Amygdala (tissue), 56 donors: ENCODE results near the gene MRPS2.
A peak's percentile ranks its signal among the peaks of the same experiment; 100 is the strongest.

Experiments
- DNase-seq, 56 donors: peaks; one replicate each; lab custom pipeline; 2025; lab: John Stamatoyannopoulos, UW

The MRPS2 gene

DNA sequence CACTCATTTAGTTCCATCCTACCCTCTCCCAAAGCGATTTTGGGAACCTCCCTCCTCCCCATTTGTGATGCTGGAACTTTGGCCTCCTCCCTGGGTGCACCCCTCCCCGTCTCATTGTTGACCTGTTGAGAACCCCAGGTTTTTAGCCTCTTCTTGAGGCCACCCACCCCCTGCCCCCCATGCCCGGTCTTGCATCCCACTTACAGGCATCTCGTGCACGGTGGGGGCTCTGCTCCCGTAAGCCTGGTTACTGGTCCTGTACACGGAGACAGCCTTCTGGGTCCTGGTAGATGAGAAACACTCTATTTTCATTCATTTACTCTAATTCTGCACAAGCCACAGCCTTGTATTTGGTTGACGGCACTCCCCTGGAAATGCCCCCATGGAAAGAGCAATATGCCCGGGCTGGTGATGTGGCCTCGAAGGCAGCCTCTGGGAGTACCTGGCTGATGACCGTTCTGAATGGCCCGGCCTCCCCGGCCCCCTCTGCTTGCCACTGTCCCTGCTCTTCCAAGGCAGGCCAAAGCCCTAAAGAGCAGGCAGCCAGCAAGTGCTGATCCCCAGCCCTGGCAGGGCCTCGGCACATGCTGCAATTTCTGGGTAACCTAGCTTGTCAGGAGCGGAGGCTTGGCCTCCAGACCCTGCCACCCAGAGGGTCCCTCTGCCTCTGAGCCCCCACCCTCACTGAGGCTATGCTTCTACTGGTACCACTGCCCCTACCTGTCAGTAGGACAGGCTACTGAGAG lies 1.9 kb upstream of the MRPS2 start:
- no peak for DNase-seq

DNA sequence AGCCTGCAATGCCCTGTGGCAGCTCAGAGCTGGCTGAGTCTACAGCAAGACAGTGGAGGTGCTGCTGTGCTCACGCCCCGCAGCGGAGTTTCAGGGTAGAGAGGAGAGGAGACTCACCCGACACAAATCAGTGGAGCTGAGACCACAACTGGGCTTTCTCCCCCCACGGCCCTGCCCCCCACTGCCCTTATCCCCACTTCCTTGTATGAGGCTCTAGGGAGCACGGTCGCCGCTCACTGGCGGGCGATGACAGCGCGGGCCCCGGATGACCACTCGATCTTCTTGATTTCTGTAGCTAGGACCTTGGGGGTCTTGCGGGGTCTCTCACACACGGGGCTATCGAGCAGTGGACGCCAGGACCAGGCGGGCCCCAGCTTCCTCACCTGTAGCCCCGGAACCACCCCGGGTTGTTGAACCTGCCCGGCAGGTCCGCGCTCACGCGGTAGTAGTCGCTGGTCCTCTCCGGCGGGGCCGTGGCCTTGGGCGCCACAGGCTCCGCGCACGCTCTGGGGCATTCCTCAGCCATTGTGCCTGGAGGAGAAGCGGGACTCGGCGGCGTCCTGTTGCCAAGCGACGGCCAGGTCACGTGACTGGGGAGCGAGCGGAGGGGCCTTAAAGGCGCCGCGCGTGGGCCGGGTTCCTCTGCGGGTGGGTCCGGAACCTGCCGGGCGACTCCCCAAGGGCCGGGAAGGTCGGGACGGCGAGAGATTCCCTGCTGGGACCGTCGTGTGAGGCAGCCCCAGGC lies 984 bp upstream of the MRPS2 start:
- DNase-seq = peak; percentile 47 to 99 (median 88)

DNA sequence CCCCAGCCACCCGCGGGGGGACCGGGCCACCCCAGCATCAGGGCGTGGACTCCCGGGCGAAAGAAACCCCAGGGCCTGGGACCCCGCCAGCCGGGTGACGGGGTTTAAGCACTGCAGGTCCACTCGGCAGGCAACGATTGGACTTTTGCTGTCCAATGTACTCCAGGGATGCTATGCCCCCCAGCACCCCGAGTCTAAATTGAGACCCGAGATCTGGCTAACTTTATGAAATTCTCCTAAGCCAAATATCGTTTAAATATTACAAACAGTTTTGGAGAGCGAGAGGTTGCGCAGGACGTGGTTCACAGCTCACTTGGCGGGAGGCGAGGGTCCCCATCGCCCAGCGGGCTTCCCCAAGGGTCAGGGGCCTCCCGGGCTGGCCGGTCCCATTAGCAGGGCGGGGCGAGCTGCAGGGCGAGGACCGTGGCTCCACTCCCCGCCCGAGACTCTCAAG lies 384 bp upstream of the MRPS2 start:
- peak in 3 of 56 donors; percentile 54 to 69 (median 55) for DNase-seq

DNA sequence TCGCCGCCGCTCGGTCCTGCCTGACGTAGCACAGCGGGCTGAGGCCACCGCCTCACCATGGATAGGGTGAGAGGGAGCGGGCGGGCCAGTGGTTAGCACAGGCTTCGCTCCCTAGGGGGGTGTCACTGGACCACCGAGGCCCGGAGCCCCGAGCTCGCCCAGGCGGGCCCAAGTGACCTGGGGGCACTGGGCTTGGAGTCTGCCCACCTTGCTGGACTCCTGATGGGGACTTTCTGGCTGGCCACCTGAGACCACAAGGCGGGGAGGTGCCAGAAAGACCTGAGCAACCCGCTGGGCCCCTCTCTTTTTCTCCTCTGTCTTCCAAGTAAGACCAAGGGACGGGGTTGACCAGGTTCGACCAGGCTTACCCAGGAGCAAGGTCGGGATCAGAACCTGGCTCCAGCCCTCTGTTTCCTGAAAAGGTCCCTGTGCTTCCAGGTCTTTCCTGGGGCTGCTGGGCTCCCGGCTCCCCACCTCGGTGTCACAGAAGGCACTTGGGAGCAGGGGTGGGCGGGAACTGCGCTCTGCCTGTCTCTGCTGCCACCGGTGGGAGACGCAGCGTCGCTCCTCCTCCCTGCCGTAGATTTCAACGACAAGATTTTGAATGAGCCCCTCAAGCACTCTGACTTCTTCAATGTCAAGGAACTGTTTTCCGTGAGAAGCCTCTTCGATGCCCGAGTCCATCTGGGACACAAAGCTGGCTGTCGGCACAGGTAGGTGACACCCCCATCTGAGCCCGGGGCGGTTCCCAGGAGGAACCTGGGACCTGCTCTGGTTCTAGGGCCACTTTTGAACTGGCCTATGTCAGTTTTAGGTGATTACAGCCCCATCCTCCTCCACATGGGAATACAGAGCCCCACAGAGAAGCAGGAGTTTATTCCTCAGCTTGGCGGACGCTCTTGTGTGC lies 1.0 kb downstream of the MRPS2 start:
- DNase-seq = peak in 1 of 56 donors; percentile 22

DNA sequence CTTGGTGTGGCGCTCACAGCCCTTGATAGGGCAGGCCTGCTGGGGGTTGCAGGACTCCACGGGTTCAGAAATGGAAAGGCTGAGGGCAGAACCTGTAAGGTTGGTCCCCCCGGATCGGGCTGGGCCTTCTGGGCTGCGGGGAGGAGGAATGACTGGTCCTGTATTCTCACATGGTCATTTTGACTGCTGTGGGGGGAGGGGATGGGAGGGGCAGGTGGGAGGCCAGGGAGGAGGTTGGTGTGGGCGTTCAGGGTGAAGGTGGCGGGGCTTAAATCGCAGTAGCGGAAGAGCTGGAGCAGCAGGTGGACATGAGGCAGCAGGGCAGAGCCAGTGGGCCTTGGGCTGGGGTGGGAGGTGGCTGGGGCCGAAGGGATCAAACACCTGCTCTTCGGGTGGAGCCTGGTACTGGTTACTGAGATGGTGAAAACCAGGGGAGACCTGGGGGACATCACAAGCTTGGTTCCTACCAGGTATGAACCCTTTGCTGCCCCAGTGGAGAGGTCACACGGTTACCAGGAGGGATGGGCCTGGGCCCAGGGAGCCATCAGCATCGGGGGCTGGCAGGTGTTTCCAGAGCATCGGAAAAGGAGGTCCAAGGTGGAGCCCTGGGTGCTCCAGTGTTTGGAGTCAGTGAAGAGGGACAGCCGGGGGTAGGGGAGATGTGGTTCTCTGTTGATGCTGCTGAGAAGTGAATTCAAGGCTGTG lies 1.8 kb downstream of the MRPS2 start:
- no peak for DNase-seq

DNA sequence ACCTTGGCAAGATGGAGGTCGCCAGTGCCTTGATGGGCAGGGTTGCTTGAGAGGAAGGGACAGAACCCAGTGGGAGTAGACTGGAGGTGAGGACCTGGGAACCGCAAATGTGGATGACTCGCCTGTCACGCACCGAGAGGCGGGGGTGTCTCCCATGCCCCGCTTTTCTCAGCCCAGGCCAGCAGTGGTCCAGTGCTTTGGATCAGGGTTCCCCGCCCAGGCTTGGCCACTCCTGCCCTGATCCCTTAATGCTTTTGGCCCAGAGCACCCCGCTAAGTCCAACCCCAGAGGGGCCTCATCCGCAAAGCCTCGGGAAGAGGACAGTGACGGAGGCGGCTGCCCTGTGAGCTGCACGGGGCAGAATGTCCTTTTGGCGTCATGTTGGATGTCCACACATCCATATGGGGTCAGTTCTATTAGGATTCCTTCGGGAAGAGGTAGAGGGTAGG lies 2.4 kb downstream of the MRPS2 start:
- DNase-seq = no peak

DNA sequence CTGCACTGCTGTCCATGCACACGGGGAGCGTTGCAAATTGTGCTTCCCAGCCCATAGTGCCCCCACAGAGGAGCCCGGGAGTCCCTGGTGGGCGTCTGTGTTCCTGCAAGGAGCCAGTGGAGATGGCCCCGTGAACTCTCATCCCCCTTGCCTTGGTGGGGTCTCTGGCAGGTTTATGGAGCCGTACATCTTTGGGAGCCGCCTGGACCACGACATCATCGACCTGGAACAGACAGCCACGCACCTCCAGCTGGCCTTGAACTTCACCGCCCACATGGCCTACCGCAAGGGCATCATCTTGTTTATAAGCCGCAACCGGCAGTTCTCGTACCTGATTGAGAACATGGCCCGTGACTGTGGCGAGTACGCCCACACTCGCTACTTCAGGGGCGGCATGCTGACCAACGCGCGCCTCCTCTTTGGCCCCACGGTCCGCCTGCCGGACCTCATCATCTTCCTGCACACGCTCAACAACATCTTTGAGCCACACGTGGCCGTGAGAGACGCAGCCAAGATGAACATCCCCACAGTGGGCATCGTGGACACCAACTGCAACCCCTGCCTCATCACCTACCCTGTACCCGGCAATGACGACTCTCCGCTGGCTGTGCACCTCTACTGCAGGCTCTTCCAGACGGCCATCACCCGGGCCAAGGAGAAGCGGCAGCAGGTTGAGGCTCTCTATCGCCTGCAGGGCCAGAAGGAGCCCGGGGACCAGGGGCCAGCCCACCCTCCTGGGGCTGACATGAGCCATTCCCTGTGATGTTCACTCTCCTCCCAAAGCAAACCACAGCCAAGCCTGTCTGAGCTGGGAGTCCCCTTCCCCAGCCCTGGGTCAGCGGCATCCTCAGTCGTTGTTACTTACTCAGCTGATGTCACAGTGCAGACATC lies 3.1 kb downstream of the MRPS2 start:
- no peak for DNase-seq

DNA sequence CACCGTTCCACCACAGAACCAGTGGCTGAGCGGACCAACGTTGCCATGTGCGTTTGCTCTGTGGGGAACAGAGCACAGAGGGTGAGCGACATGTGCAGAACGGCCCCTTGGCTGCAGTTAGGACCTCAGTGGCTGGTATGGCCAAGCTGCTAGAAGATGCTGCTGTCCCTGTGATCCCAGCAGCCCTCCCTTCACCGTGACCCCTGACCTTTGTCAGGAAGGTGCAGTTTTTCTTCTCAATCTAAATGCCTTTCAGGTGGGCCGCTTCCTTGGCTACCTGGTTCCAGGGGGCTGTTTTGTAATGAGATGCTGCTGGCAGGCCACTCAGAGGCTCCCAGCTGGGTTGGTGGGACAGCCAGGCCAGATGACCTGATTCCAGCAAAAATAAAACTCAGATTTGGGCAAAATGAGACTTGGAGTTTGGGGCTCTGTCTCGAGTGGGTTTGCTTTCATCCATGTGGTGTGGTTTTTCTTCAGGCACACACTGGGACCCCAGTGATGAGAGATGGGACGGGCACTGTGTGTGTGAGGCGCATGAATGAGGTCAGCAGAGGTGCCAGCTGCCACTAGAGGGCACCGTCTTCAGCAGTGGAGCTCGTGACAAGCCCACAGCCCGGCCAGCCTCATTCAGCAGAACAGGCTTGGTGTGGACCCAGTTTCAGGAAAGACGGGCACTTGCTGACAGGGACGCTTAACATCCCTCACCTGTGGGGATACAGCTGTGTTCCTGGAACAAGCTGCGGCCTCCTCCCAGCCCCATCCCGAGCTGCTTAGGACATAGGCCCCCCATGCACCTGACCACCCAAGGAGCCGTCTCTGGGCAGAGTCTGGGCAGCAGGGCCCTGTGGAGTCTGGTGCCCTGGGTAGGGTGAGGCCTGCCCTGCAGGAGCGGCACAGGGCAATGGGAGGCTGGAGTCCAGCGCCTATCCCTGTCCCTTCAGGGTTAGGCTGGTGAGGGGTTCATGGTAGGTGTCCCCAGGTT lies 4.1 kb downstream of the MRPS2 start:
- DNase-seq = peak in 33 of 56 donors; percentile 10 to 75 (median 34)

DNA sequence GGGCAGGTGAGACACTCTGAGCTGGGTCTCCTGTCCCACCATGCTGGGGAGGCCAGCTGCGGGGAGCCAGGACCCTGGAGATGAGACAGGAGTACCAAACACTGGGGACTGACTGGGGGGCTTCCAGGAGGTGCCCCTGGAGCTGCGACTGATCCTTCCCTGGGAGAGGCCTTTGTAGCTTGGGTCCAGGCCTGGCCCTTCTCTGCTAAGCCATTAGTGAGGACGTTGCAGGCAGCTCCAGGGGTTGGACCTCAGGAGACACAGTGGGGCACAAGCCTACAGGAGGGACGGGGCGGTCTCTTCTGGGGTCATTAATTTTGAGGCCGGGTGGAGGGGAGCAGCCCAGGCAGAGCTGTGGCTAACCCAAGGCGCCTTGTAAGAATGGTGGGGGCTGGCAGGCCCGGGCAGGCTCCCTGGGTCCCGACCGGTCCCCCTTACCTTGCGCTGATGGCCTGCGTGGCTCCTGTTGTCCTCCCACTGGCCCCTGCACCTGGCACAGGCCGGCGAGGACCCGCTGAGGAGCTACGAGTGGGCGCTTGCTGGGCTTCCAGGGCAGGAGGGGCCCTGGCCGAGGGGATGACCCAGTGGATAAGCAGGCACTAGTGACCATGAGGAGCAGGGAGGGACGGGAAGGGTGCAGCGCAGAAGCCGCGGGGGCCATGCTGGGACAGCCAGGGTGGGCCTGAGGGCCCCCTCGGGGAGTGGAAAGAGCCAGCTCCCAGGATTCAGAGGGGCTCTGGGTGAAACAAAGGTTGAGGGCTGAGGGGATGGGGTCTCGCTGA lies 5.1 kb downstream of the MRPS2 start:
- no peak for DNase-seq

DNA sequence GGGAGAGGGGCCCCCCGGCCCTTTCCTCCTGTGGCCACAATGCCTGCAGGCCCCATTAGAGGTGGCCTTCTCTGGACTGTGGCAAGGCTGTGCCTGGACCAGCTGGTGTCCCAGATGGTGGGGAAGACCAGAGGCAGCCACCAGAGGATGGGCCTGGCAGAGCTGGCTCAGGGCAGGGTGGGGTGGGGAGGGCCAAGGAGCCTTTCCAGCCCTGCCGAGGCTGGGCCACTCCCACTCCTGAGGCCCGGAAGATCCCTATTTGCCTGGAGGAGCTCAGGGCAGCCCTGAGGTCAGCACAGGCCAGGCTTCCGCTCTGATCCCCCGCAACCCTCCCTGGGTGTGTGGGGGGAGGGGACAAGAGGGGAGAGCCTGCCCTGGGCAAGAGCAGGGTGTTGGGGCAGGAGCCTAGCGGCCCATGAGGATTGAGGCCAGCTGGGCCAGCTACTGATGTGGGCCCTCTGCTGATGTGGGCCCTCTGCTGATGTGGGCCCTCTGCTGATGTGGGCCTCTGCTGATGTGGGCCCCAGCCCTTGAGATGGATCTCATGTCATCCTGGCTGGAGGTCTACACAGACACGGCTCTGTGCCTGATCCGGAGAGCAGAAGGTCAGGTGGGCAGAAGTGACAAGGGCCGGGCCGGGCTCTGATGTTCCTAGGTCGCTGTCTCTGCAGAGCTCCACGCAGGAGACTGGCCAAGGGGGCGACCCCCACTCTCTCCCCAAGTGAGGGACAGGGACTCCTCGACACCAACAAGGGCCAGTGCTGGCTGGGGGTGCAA lies 6.0 kb downstream of the MRPS2 start:
- DNase-seq = no peak

DNA sequence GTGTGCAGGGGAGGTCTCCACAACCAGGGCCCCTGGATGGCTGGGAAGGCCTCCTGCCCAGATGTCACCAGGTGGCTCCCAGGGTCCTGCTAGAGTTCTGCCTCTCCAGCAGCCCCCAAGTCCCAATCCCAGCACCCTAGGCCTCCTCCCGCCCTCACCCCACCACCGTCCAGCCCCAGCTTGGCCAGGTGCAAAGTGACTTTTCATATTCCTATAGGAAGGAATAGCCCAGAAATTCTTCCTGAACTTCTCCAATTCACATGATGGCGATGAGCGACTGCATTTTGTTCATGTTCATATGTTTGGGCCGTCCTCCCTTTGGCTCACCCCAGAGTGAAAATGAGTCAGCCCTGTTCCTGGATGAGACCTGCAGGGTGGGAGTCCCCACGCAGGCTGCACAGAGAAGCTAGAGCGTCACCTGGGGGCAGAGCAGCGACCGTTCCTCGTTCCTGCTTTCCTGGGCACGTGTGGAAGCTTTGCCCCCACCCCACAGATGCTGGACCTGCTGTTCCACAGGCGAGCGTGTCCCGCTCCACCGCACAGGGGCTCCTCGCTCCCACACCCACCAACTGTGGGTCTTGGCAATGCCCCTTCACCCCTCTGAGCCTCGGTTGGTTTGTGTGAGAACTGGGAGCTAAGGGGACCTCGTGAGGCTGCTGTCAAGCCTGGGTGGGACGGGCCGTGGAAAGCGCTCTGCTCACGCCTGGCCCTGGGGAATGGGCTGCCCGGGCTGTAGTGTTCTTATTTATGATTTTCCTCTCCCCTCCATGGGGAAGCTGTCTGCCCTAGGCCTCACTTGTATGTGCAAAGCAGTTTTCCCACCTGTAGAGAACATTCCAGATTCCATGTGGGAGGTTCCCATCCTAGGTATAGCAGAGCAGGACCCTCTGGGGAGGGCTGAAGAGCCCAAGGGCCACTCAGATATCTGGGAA lies 6.9 kb downstream of the MRPS2 start:
- no peak for DNase-seq

DNA sequence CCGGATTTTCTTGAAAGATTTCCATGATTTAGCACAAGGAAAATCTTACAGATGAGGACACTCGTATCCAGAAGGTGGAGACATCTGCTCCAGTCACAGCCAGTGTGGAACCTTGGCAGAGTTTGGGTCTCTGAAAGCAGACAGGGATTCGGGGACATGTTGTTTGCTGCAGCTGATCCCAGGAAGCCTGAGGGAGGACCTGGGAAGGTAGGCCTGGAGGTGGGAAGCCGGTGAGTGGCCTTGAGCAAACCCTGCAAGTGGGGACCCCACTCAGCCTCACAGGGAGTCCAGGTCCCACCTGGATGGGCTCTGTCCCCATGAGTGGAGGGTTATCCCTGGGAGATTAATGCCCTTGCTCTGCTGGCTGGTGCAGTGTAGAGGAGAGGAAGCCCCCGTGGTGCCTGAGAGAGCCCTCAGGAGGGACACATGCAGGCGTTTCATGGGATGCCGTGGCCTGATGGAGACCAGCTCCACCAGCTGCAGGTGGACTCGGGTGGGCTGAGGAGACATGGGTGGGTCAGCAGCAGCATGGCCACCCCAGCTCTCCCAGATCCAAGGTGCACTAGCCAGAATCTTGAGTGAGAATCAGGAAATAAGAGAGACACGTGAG lies 7.8 kb downstream of the MRPS2 start:
- no peak for DNase-seq

DNA sequence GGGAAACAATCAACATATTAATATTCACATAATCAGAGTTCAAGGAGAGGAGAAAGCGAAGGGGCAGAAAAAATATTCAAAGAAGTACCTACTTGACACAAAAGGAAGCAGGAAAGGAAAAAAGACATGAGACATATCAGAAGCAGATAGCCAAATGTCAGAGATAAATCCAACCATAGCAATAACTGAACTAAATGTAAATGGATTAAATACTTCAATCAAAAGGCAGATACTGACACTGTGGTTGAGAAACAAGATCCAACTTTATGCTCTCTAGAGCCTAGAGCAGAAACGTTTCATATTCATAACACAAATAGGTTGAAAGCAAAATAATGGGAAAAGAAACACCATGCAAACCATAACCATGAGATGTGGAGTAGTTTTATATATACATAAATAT lies 9.0 kb downstream of the MRPS2 start:
- DNase-seq = no peak

DNA sequence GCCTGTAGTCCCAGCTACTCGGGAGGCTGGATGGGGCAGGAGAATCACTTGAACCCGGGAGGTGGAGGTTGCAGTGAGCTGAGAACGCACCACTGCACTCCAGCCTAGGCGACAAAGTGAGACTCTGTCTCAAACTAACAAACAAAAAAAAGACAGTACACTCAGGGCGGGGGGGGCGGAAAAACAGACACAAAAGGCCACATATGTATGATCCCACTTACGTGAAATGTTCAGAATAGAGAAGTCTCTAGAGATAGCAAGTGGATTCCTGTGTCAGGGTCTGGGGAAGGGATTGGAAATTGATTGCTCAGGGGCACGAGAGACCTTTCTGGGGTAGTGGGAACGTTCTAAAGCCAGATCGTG lies 11.7 kb downstream of the MRPS2 start:
- no peak for DNase-seq

DNA sequence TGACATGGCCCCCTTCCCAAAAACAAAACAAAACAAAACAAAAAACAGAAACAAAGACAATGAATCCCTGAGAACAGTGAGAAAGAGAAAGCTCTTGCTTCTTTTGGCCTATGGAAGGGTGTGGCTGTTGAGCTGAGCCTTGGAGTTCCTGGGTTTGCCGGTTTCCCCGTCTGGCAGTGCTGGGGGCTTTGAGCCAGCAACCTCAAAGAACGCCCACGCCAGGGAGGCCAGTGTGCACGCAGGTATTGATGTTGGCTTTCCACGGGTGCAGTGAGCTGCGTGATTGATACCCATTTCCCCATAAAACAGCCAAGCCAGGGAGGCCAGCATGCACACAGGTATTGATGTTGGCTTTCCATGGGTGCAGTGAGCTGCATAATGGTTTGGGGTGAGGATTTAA lies 12.4 kb downstream of the MRPS2 start:
- DNase-seq = no peak
